K562 (cell line): ENCODE measurements around the gene XYLB. TPM values are rescaled to one million over a fixed set of nuclear protein-coding genes. Genes with fewer than 3 reads are reported as not detected.

Source experiments
- CBX5 ChIP-seq: IDR thresholded peaks from 2 replicates; pipeline ENCODE4 v1.6.1; 2014; ENCODE audit warnings: low read depth, borderline replicate concordance
- E4F1 ChIP-seq: fragments of 250-450 bp; sonication (Bioruptor Pico); IDR thresholded peaks from 2 replicates; pipeline ENCODE4 v1.5.0; 2021; ENCODE audit warnings: mild to moderate bottlenecking, borderline replicate concordance
- GABPA ChIP-seq: fragments of 200-800 bp; sonication (Bioruptor generic); conservative IDR thresholded peaks from 2 replicates; pipeline ENCODE4 v1.6.1; 2016; ENCODE audit warnings: low read depth, missing genetic modification characterization, missing compliant biosample characterization
- GTF2A2 ChIP-seq: IDR thresholded peaks from 2 replicates; pipeline ENCODE4 v1.6.1; 2016; ENCODE audit warnings: mild to moderate bottlenecking, missing genetic modification characterization, missing compliant biosample characterization
- GTF2F1 ChIP-seq: IDR thresholded peaks from 2 replicates; pipeline ENCODE4 v1.6.1; 2011; ENCODE audit warnings: low read depth, low read length, improper control_type of control experiment
- KAT2B ChIP-seq: IDR thresholded peaks from one replicate; pipeline ENCODE4 v1.6.1; 2012; ENCODE audit warnings: low read depth, mild to moderate bottlenecking, control low read depth, inconsistent platforms, low read length, moderate library complexity
- KLF1 ChIP-seq: fragments of 450-650 bp; IDR thresholded peaks from 2 replicates; pipeline ENCODE4 v1.6.1; 2016; ENCODE audit warnings: missing genetic modification characterization, missing compliant biosample characterization
- MBD1 ChIP-seq: fragments of 250-450 bp; sonication (Bioruptor Pico); IDR thresholded peaks from 2 replicates; pipeline ENCODE4 v1.8.0; 2022; ENCODE audit warnings: inconsistent platforms
- MBD2 ChIP-seq: sonication (generic); IDR thresholded peaks from 2 replicates; pipeline ENCODE4 v1.6.1; 2016; ENCODE audit warnings: low read depth, borderline replicate concordance
- PHB2 ChIP-seq: fragments of 450-650 bp; IDR thresholded peaks from 2 replicates; pipeline ENCODE4 v1.6.1; 2017; ENCODE audit warnings: low read depth
- PPARD ChIP-seq: fragments of 250-450 bp; sonication (Bioruptor Pico); IDR thresholded peaks from 2 replicates; pipeline ENCODE4 v1.8.0; 2022; ENCODE audit warnings: inconsistent platforms, mild to moderate bottlenecking, moderate library complexity
- RBM34 ChIP-seq: fragments of 200-400 bp; formaldehyde crosslinking; IDR thresholded peaks from 2 replicates; pipeline ENCODE4 v1.6.1; 2018; ENCODE audit warnings: low read length, borderline replicate concordance; ENCODE audit not compliant: insufficient read depth
- RERE ChIP-seq: sonication (generic); formaldehyde crosslinking; IDR thresholded peaks from 2 replicates; pipeline ENCODE4 v1.8.0; 2023; ENCODE audit warnings: missing genetic modification reagents, mild to moderate bottlenecking, borderline replicate concordance
- XRCC5 ChIP-seq: fragments of 200-400 bp; formaldehyde crosslinking; IDR thresholded peaks from 2 replicates; pipeline ENCODE4 v1.6.1; 2017; ENCODE audit warnings: low read depth, mild to moderate bottlenecking, low read length
- ZC3H8 ChIP-seq: fragments of 450-650 bp; IDR thresholded peaks from 2 replicates; pipeline ENCODE4 v1.6.1; 2017
- ZKSCAN1 ChIP-seq: fragments of 150-350 bp; IDR thresholded peaks from 2 replicates; pipeline ENCODE4 v1.6.1; 2016; ENCODE audit warnings: low read depth, low read length
- ZNF134 ChIP-seq: fragments of 250-450 bp; sonication (Bioruptor Pico); conservative IDR thresholded peaks from 2 replicates; pipeline ENCODE4 v1.4.0; 2020
- polyA plus RNA-seq, 8 experiments: library from polyadenylated mRNA; depleted of rRNA in 4 of 8; stranded (reverse) in 5 of 8; unstranded in 3 of 8; fragments of >200 nt; fragmentation: Nextera tagmentation in 2 of 8; fragmentation: Illumina TruSeq in 1 of 8; extraction: Ambion mirVana in 2 of 8; extraction: Trizol in 1 of 8; gene quantifications; 2 replicates each; pipeline versions ENCODE4 v1.2.1 to v1.2.3, GENCODE V29; 2011 to 2014; ENCODE audit warnings: inconsistent platforms in 1 of 8, missing spikeins in 1 of 8
- total RNA-seq, 7 experiments: library from RNA; depleted of rRNA in 6 of 7; stranded (reverse); fragments of >200 nt in 6 of 7; fragmentation: Illumina TruSeq in 2 of 7; extraction: Trizol in 2 of 7; gene quantifications; 2 replicates each; pipeline versions ENCODE4 v1.2.1 to v1.2.3, GENCODE V29; 2011 to 2021; ENCODE audit warnings: low replicate concordance in 1 of 7

The XYLB gene
- total and polyA plus RNA-seq, 9 of the 15 experiments (the other 6 are each of a cell fraction or from before 2014, with no cell fraction given) = 4.0 to 20.2 (median 13.2) TPM

- TF ChIP-seq E4F1 (CRISPR knock-in tag) (no peak), RBM34 (0 out of 2 replicates have a peak, but pooled peaks have one; percentile 93), KLF1 (tag) (peak; percentile 74), ZC3H8 (no peak), ZNF134 (CRISPR knock-in tag) (0 out of 2 replicates have a peak, but pooled peaks have one; percentile 24), ZKSCAN1 (no peak), MBD2 (no peak; the same call in 1 of the 2 replicates), PPARD (CRISPR knock-in tag) (no peak), XRCC5 (peak; percentile 85; the same call in 1 of the 2 replicates), KAT2B (peak; percentile 66), GABPA (tag) (peak; percentile 80), CBX5 (peak; percentile 28; the same call in 1 of the 2 replicates), MBD1 (CRISPR knock-in tag) (no peak), GTF2A2 (tag) (no peak), GTF2F1 (no peak; the same call in 1 of the 2 replicates), RERE (CRISPR knock-in tag) (0 out of 2 replicates have a peak, but pooled peaks have one; percentile 17), PHB2 (no peak)
Measured at GRCh38 chr3:38346587-38347410, at the start of gene XYLB (continued).
